GM19238 (cell line): Measurements from ENCODE around the gene ITGB8.
"Not testable (repeated sequence)": the region's sequence is repeated elsewhere in the genome, so short reads cannot be mapped to it uniquely, and the experiment has no call there.

ENCODE experiments used
- DNase-seq: peaks from one replicate; pipeline ENCODE4 v3.0.0; 2011; ENCODE audit warnings: low spot score; ENCODE audit not compliant: insufficient read length

ITGB8 gene

DNA sequence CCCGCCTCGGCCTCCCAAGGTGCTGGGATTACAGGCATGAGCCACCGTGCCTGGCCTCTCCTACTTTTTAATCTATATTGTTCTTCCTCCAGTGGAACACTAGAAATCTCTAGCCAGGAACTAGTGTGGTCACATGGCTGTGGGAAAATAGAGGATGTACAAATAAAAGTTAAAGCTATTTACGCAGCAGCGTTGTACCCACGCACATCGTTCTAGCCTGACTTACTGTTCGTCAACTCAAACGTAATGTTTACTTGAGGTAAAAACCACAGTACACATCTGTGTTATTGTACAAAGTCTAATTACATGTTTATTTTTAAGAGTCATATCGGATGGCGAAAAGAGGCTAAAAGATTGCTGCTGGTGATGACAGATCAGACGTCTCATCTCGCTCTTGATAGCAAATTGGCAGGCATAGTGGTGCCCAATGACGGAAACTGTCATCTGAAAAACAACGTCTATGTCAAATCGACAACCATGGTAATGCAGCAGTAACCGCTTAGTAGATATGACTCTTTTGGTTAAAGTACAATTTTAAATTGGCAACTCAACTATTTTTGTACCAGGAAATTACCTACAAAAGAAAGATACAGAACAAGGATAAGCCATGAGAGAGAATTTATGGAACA, 50.8 kb downstream of the ITGB8 start:
- no peak for DNase-seq

- DNase-seq: no peak
These were observed 52.7 kb downstream of the ITGB8 start for GRCh38 chr7:20383351-20383750.

DNA sequence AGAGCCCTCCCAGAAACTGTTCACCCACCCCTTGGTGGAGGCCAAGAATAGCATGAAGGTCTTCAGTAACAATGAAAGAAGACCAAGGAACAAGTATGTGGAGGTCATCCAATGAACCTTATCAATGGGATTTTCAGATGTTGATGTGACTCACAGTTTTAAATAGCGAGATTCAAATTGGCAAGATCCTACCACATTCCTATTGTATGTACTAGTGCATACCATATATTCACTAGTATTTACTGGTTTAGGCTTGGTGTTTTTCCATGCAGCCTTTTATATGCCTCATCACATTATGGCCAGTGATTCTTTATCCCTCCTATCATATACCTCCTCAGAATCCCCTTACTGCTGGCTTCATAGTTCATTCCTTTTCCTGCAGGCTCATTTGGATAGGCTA, 54.4 kb downstream of the ITGB8 start:
- DNase-seq: no peak

- no peak for DNase-seq
These were observed 57.4 kb downstream of the ITGB8 start for GRCh38 chr7:20388084-20388483.

DNA sequence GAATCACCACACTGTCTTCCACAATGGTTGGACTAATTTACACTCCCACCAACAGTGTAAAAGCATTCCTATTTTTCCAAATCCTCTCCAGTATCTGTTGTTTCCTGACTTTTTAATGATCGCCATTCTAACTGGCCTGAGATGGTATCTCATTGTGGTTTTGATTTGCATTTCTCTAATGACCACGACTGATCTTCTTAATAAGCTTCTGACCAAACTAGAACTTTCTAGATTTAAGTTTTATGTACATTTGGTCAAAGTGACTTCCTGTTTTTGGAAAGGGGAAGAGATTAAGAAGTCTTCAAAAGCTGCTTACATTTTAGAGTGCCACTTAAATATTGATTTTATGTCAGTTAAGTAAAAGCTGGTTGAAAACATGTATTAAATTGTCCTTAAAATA, 58.5 kb downstream of the ITGB8 start:
- DNase-seq: not testable (repeated sequence)

DNA sequence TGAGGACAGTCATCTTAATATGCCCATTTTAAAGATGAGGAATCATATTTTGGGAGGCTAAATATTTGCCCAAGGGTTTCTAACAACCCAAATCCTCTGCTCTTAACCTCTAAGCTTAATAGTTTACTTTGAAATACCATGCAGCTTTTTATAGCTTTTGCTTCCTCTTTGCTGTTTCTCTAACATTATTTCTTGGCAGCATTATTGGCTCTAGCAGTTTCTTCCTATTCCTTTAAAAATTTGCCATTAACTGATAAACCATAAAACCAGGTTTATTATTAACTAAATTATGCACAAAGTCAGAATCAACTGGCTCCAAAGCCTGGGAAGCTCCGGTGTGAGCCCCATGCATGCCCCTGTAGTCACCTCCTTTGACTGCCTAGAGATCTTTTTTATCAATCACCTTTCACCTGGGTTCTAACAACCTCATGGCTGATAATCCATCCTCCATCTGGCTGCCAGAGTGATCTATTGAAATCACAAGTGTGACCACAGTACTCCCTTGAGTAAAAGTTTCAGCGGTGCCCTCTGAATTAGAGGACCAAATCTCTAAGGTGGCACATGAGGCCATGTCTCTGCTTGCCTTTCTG, 62.4 kb downstream of the ITGB8 start:
- DNase-seq: no peak

DNA sequence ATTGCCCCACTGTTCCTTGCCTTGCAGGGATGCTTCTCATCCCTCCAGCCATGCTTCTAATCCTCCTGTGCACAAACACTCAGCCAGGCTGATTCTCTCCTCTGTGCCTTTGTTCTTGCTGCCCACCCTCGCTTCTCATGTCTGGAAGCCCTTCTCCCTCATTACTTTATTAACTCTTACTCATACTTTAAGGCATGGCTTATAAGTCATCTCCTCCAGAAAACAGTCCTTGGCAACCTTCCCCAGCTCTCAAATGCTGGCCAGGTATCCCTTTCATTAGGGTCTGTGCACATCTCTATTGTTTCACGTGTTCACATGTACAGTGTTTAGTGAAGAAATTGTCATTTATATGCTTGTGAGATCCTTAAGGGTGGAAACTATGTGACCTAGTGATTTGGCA, 62.9 kb downstream of the ITGB8 start:
- DNase-seq: no peak

DNA sequence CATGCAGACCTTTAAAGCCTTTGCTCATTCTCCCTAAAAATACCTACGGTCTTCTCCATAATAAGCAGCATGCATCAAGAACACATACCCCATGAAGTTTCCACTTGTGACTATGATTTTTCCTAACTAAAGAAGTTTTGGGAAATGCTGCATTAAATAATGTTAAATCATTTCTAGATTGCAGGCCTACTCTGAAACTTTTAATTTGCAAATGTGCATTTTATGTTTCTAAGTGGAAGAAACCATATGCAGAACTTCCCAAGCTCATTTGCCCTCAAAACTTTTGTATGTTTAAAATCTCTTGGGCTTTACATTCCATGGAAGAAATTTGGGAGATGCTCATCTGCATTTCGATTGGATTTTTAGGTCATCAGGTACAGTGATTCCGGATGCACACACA, 63.6 kb downstream of the ITGB8 start:
- no peak for DNase-seq

DNA sequence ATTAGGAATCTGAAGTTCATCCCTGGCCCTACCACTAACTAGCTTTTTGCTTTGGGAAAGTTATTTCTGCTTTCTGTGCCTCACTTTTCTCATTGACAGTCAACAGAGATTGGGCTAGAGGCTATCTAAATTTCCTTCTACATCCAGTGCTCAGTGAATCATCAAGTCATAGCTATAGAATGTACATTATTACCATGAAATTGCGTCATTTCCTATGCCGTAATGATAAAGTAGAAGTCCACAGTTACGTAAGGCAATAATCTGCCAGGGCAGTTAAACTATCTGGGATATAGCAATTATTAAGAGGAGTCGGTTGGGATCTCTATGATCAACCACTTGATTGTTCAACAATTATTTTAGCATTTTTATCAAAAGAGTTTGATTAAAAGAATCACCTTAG, 64.4 kb downstream of the ITGB8 start:
- DNase-seq: no peak

DNA sequence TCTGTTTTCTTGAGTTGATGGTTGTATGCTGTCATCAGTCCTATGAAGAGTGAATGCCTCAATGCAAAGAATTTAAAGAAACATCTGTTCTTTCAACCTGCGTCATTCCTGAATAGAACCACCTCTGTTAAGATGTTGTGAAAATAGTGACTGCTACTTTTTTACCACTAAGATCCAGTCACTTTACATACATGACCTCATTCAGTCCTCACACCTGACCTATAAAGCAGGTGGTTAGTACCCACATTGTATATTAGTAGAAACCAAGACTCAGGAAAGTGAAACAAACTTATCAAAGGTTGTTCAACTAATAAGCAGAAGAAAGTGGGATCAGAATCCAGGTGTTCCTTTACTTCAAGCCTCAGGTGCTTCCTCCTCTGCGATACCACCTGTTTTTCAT, 64.8 kb downstream of the ITGB8 start:
- DNase-seq: no peak

- DNase-seq: no peak
These were observed 68.8 kb downstream of the ITGB8 start for GRCh38 chr7:20399521-20399920.

DNA sequence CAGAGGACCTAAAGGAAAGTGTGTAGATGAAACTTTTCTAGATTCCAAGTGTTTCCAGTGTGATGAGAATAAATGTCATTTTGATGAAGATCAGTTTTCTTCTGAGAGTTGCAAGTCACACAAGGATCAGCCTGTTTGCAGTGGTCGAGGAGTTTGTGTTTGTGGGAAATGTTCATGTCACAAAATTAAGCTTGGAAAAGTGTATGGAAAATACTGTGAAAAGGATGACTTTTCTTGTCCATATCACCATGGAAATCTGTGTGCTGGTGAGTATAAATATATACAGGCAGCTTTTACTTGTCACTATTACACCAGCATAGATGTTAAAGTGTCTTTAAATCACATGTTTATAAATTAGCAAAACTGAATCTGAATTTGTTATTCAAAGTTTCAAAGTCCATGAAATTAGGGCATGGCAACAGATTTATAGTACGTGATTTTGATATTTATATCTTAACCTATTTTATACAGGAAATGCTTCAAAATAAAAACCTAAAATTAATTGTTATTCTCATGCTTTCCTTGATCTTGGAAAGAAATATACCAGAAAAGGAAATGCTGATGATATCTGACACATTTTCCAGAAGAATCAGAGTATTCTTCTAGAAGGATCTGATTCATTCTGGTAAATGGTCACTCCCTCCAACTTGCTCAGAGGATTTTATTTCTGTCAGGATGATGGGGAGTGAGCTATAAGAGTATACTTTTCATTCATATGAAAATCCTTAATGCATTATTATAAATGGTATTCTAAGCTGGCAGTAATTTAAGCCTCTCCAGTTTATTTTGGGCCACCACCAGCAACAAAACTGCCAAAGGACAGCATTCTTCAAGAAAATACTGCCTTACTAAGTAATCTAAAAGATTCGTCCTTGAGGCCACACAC, 71.4 kb downstream of the ITGB8 start:
- no peak for DNase-seq

DNA sequence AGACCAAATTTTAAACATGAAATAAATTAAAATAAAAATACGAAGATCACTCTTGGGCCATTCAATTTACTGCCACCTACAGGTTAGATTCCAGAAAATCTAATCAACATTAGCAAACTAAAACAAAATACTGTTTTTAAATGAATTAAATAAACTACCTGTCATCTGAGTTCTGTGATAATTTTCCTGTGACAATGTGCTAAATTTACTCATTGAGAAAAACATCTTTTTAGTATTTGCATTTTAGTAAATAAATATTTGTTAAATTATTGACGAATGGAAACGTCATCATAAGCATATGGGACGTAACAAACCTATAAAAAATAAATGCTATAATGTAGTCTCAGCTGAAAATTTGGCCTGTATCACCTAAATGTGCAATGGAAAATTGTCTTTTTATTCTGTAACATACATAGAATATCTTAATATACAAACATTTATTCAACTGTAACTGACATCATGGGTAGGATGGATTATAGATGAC, 72.1 kb downstream of the ITGB8 start:
- no peak for DNase-seq

- no peak for DNase-seq
These were observed 72.6 kb downstream of the ITGB8 start for GRCh38 chr7:20403331-20403730.

- no peak for DNase-seq
These were observed 73.6 kb downstream of the ITGB8 start for GRCh38 chr7:20404320-20404719.

GRCh38 chr7:20407585-20408466, 77.1 kb downstream of the ITGB8 start:
- no peak for DNase-seq

DNA sequence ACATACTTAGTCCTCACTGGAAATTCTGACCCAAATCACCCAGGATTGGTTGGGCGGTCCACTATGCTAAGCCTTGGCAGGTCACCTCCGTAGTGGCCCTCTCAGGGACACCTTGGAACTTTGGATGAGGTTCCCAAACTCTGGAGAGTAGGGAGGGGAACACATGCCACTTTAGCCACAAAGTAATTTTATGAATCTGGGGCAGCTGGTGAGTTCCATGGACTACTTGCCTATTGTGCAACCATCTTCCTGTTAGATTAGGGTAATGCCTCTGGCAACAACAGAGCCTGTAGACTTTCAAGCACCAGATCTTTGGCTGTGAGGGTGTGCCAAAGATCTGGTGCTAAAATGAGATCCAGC, 77.7 kb downstream of the ITGB8 start:
- DNase-seq: no peak

DNA sequence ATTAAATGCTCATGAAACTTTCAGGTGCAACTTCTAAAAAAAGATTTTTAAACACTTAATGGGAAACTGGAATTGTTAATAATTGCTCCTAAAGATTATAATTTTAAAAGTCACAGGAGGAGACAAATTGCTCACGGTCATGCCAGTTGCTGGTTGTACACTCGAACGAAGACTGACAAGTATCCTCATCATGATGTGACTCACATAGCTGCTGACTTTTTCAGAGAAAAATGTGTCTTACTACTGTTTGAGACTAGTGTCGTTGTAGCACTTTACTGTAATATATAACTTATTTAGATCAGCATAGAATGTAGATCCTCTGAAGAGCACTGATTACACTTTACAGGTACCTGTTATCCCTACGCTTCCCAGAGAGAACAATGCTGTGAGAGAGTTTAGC, 79.3 kb downstream of the ITGB8 start:
- no peak for DNase-seq

GRCh38 chr7:20411372-20411771, 80.7 kb downstream of the ITGB8 start:
- DNase-seq: no peak

DNA sequence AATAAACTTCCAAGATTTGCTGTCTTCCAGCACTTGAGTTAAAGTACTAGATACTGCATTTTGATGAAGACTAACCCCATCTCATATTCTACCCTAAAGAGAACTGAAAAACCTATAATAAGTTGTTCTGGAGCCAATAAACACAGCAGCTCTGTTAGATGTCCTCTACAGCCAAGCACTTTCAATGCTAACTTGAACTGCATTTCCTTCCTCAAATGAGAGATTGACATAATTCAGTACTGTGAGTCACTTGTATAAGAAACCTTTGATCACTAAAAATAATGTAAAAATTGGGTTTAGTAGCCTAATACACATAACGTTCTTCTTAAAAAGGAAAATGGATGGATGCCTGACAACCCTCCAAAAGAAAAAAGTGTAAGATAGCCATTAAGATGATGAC, 81.3 kb downstream of the ITGB8 start:
- DNase-seq: no peak

DNA sequence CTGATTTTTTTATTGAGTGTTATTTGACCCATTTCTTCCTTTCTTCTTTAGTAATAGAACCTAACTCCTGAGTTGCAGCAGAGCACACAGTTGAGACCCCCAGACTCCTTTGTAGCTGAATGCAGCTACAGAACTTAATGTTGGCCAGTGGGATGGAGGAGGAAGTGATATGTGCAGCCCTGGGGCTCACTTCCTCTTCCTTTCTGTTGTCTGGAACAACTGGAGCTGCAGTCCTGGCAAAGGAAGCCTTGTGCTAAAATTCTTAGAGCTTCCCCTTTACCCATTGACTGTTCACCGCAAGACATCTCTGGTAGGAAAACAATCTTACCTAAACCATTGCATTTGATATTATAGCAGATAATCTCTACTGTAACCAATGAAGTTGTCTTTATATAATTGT, 86.6 kb downstream of the ITGB8 start:
- DNase-seq: no peak
